AG04449 (cell line): Measurements from ENCODE around the gene CYB5A.

Experiments
- CTCF ChIA-PET: fragments of 350-600 bp; formaldehyde crosslinking; extraction: SDS; loops from one replicate; lab custom pipeline; 2021; ENCODE audit warnings: antibody characterized with exemption; lab: Yijun Ruan, JAX
- POLR2A ChIA-PET: fragments of 400-600, 350-600 bp; formaldehyde crosslinking; extraction: SDS; loops from one replicate; lab custom pipeline; 2020; ENCODE audit warnings: antibody characterized with exemption, inconsistent platforms; lab: Yijun Ruan, JAX
- DNase-seq: peaks from one replicate; pipeline ENCODE4 v3.0.0-alpha.2; 2010; ENCODE audit warnings: low read depth, low spot score
- H3K4me3 ChIP-seq: 2 replicates; pipeline ENCODE4 v1.5.1; 2011; ENCODE audit warnings: low read depth, mild to moderate bottlenecking, control low read depth, low read length
- TF ChIP-seq, protein P1 (sequence below): IDR thresholded peaks from one replicate; pipeline ENCODE4 v1.5.1; 2011; ENCODE audit warnings: mild to moderate bottlenecking, moderate library complexity, low read length, control low read depth, inconsistent platforms; ENCODE audit not compliant: insufficient read depth; ENCODE audit errors: missing control alignments

The CYB5A gene

DNA sequence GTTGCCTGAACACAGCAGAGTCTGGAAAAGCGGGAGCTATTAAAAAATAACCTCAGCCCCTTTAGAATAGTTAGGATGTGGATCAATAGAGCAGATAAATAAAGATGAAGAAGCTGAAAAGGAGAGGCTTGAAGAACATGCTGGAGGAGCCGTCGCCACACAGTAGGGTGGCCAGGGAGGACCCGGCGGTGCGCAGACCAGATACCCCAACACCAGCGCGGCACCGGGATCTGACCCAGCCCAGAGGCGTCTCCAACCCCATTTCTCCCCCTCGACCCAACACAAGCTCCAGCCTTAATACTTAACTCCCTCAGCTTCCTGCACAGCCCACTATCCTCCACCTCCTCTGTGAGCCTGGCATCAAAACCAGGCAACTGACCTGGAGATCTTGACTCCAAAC, 16.0 kb downstream of the CYB5A start:
- TF ChIP-seq, protein P1, sequence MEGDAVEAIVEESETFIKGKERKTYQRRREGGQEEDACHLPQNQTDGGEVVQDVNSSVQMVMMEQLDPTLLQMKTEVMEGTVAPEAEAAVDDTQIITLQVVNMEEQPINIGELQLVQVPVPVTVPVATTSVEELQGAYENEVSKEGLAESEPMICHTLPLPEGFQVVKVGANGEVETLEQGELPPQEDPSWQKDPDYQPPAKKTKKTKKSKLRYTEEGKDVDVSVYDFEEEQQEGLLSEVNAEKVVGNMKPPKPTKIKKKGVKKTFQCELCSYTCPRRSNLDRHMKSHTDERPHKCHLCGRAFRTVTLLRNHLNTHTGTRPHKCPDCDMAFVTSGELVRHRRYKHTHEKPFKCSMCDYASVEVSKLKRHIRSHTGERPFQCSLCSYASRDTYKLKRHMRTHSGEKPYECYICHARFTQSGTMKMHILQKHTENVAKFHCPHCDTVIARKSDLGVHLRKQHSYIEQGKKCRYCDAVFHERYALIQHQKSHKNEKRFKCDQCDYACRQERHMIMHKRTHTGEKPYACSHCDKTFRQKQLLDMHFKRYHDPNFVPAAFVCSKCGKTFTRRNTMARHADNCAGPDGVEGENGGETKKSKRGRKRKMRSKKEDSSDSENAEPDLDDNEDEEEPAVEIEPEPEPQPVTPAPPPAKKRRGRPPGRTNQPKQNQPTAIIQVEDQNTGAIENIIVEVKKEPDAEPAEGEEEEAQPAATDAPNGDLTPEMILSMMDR = no peak
- POLR2A ChIA-PET = no interaction called here
- no peak overlapping the region for H3K4me3 ChIP-seq
- no peak for DNase-seq
- CTCF ChIA-PET = no interaction called here

GRCh38 chr18:74274700-74275099, 17.1 kb downstream of the CYB5A start:
- CTCF ChIA-PET = no interaction called here
- TF ChIP-seq, protein P1 = no peak

GRCh38 chr18:74273394-74273793, 18.4 kb downstream of the CYB5A start:
- ChIA-PET CTCF (no interaction called here), POLR2A (no interaction called here)

More at GRCh38 chr18:74274700-74275099, 17.1 kb downstream of the CYB5A start:
- H3K4me3 ChIP-seq = no peak overlapping the region
- POLR2A ChIA-PET = no interaction called here
- DNase-seq = no peak

GRCh38 chr18:74271635-74272034, 20.1 kb downstream of the CYB5A start:
- POLR2A ChIA-PET = no interaction called here
- DNase-seq = no peak

More at GRCh38 chr18:74273394-74273793, 18.4 kb downstream of the CYB5A start:
- no peak for DNase-seq
- no peak overlapping the region for H3K4me3 ChIP-seq
- TF ChIP-seq, protein P1 = no peak

DNA sequence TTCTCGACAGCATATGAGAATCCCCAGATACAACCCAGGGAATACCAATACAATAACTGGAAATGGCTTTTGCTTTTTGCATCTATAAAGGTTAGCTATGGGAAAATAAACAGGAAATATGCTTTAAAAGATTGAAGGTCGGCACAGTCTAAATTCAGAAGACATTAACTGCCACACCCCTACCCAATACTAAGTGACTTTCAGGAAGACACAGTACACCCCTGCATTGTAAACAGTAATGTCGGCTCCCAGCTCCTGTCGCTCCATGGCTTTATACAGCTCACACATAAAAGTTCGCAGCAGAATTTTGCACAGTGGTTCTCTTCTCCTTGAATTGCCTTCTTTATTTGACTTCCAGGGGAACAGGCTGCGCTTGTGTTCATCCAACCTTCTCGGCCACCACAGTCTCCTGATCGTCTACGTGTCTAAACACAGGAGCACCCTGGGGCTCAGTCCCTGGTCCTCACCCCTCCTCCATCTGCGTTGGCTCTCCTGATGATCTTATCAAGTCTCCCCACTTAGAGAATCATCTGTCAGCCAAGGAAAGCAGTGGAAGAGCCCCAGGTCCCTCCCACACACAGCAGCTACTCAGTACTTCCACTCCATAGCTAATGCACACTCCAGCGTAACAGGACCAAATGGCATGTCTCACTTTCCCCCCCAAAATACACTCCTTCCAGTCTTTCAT, 22.7 kb downstream of the CYB5A start:
- no peak for DNase-seq
- POLR2A ChIA-PET = no interaction called here
- CTCF ChIA-PET = no interaction called here

More at GRCh38 chr18:74271635-74272034, 20.1 kb downstream of the CYB5A start:
- TF ChIP-seq, protein P1 = no peak
- CTCF ChIA-PET = no interaction called here
- no peak overlapping the region for H3K4me3 ChIP-seq

DNA sequence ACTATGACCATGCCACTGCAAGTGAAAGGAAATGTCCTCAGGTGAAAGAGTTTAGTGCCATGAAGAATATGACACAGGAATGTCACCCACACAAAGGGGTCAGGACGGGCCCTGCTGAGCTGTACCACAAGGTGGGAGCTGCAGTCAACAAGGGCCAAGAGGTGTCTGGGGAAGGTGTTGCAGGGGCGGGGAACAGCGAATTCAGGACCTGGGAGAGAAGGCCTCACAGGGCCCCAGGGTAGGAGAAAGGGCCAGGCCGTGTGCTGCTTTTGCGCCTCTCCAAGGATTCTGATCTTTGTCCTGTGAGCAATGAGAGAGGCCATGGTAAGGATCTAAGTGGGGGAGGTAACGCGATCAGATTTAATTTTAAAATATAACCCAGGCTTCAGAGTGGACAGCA, 23.6 kb downstream of the CYB5A start:
- DNase-seq = no peak
- CTCF ChIA-PET = no interaction called here
- TF ChIP-seq, protein P1 = no peak
- POLR2A ChIA-PET = no interaction called here
- H3K4me3 ChIP-seq = no peak overlapping the region

More for the DNA sequence above, 22.7 kb downstream of the CYB5A start:
- no peak overlapping the region for H3K4me3 ChIP-seq
- TF ChIP-seq, protein P1 = no peak
